SK-N-SH (cell line): ENCODE data around the gene RHOG. TPM values are rescaled to one million over a fixed set of nuclear protein-coding genes. Genes with fewer than 3 reads are reported as not detected.

Experiments
- CTCF ChIA-PET: fragments of 300-600, 350-600 bp; formaldehyde crosslinking; extraction: SDS; loops from one replicate; lab custom pipeline; 2021; lab: Yijun Ruan, JAX
- POLR2A ChIA-PET: fragments of 350-600 bp; sonication (Branson Sonifier 250); formaldehyde crosslinking; extraction: SDS; loops from one replicate; lab custom pipeline; 2020; ENCODE audit warnings: antibody characterized with exemption, inconsistent platforms; lab: Yijun Ruan, JAX
- DNase-seq: peaks from one replicate; pipeline ENCODE4 v3.0.0; 2012
- H2AFZ ChIP-seq: fragments of 200-600 bp; sonication (generic); 2 replicates; pipeline ENCODE4 v1.8.1; 2016; ENCODE audit warnings: antibody characterized with exemption, mild to moderate bottlenecking, low read depth
- H3F3A ChIP-seq: fragments of 200-600 bp; sonication (generic); replicated peaks from 2 replicates; pipeline ENCODE3; 2016; ENCODE audit warnings: antibody characterized with exemption, mild to moderate bottlenecking; ENCODE audit not compliant: insufficient read depth
- H3K27ac ChIP-seq, 2 experiments: fragments of 200-500 bp in 1 of 2; fragments of 200-600 bp in 1 of 2; sonication (Bioruptor generic) in 1 of 2; sonication (generic), shearing (Covaris generic) in 1 of 2; 2 replicates each; pipeline versions ENCODE4 v1.5.1 to v1.6.1; 2014 to 2016; ENCODE audit warnings: low read depth in 2 of 2, inconsistent platforms in 1 of 2, low read length in 1 of 2, mild to moderate bottlenecking in 1 of 2, mixed read lengths in 1 of 2
- H3K27me3 ChIP-seq: fragments of 200-600 bp; sonication (generic), shearing (Covaris generic); 2 replicates; pipeline ENCODE4 v1.6.1; 2016; ENCODE audit warnings: mixed run types; ENCODE audit not compliant: insufficient read depth
- H3K36me3 ChIP-seq, 2 experiments: fragments of 200-500 bp in 1 of 2; fragments of 200-600 bp in 1 of 2; sonication (Bioruptor generic) in 1 of 2; sonication (generic) in 1 of 2; replicated peaks in 1 of 2; 2 replicates each; pipeline versions ENCODE3 to v1.5.1; 2014 to 2016; ENCODE audit warnings: low read length in 1 of 2, mild to moderate bottlenecking in 1 of 2; ENCODE audit not compliant: insufficient read depth in 2 of 2, control insufficient read depth in 1 of 2
- H3K4me1 ChIP-seq, 2 experiments: fragments of 200-500 bp in 1 of 2; fragments of 200-600 bp in 1 of 2; sonication (Bioruptor generic) in 1 of 2; sonication (generic), shearing (Covaris generic) in 1 of 2; 2 replicates each; pipeline versions ENCODE4 v1.5.1 to v1.6.1; 2014 to 2016; ENCODE audit warnings: low read depth in 1 of 2, low read length in 1 of 2, mixed run types in 1 of 2; ENCODE audit not compliant: insufficient read depth in 2 of 2, control insufficient read depth in 1 of 2
- H3K4me2 ChIP-seq: fragments of 200-600 bp; sonication (generic), shearing (Covaris generic); 2 replicates; pipeline ENCODE4 v1.6.1; 2017; ENCODE audit warnings: mixed run types
- H3K4me3 ChIP-seq, 2 experiments: fragments of 200-500 bp in 1 of 2; fragments of 200-600 bp in 1 of 2; sonication (Bioruptor generic) in 1 of 2; sonication (generic), shearing (Covaris generic) in 1 of 2; 2 replicates each; pipeline versions ENCODE4 v1.5.1 to v1.8.1; 2014 to 2016; ENCODE audit warnings: low read depth in 2 of 2, inconsistent platforms in 1 of 2, low read length in 1 of 2, mild to moderate bottlenecking in 1 of 2, mixed read lengths in 1 of 2, moderate library complexity in 1 of 2
- H3K79me2 ChIP-seq: fragments of 200-600 bp; sonication (generic); 2 replicates; pipeline ENCODE4 v1.8.1; 2017; ENCODE audit warnings: mild to moderate bottlenecking; ENCODE audit not compliant: insufficient read depth
- H3K9ac ChIP-seq: fragments of 200-600 bp; sonication (generic); 2 replicates; pipeline ENCODE4 v1.6.1; 2017; ENCODE audit warnings: mixed run types
- H3K9me2 ChIP-seq: fragments of 200-600 bp; sonication (generic); 2 replicates; pipeline ENCODE4 v1.6.1; 2017; ENCODE audit warnings: mixed run types
- H3K9me3 ChIP-seq: fragments of 200-600 bp; sonication (generic); 2 replicates; pipeline ENCODE4 v1.6.1; 2017; ENCODE audit warnings: mixed run types, mild to moderate bottlenecking, moderate library complexity
- H4K20me1 ChIP-seq: fragments of 200-600 bp; sonication (generic); 2 replicates; pipeline ENCODE4 v1.6.1; 2017; ENCODE audit warnings: mild to moderate bottlenecking, mixed run types; ENCODE audit not compliant: insufficient read depth
- CHD2 ChIP-seq: fragments of 150-350 bp; IDR thresholded peaks from 2 replicates; pipeline ENCODE4 v1.6.1; 2018; ENCODE audit warnings: low read length; ENCODE audit not compliant: partially characterized antibody
- CTCF ChIP-seq: fragments of 200-600 bp; sonication (generic); IDR thresholded peaks from 2 replicates; pipeline ENCODE4 v1.6.1; 2017; ENCODE audit warnings: antibody characterized with exemption, mild to moderate bottlenecking, moderate library complexity
- ELF1 ChIP-seq: IDR thresholded peaks from 2 replicates; pipeline ENCODE4 v1.4.0; 2012
- EZH2phosphoT487 ChIP-seq: fragments of 200-600 bp; sonication (generic); IDR thresholded peaks from 2 replicates; pipeline ENCODE4 v1.6.1; 2017; ENCODE audit warnings: low read depth, mixed run types, mild to moderate bottlenecking, antibody characterized with exemption, moderate library complexity, borderline replicate concordance
- FOSL2 ChIP-seq: IDR thresholded peaks from 2 replicates; pipeline ENCODE4 v1.4.0; 2012; ENCODE audit warnings: low read depth, mild to moderate bottlenecking, moderate library complexity, borderline replicate concordance
- IRF3 ChIP-seq: fragments of 150-350 bp; IDR thresholded peaks from 2 replicates; pipeline ENCODE4 v1.6.1; 2016; ENCODE audit warnings: mild to moderate bottlenecking, low read depth, low read length
- JUND ChIP-seq: IDR thresholded peaks from 2 replicates; pipeline ENCODE4 v1.4.0; 2012
- MEF2A ChIP-seq: IDR thresholded peaks from 2 replicates; pipeline ENCODE4 v1.4.0; 2012; ENCODE audit warnings: low read depth, borderline replicate concordance
- MXI1 ChIP-seq: IDR thresholded peaks from 2 replicates; pipeline ENCODE4 v1.6.1; 2012; ENCODE audit warnings: mild to moderate bottlenecking, low read depth, low read length, improper control_type of control experiment
- NFIC ChIP-seq: IDR thresholded peaks from 2 replicates; pipeline ENCODE4 v1.4.0; 2012; ENCODE audit warnings: borderline replicate concordance
- NRF1 ChIP-seq: IDR thresholded peaks from 2 replicates; pipeline ENCODE4 v1.6.1; 2012; ENCODE audit warnings: low read depth, mild to moderate bottlenecking, low read length
- POLR2AphosphoS5 ChIP-seq: IDR thresholded peaks from 2 replicates; pipeline ENCODE4 v1.6.1; 2012; ENCODE audit warnings: low read depth, low read length
- RCOR1 ChIP-seq: fragments of 150-350 bp; IDR thresholded peaks from 2 replicates; pipeline ENCODE4 v1.6.1; 2017; ENCODE audit warnings: antibody characterized with exemption, low read length
- REST ChIP-seq: IDR thresholded peaks from 2 replicates; pipeline ENCODE4 v1.6.1; 2012; ENCODE audit warnings: mild to moderate bottlenecking, low read depth, low read length, moderate library complexity
- RXRA ChIP-seq: IDR thresholded peaks from 2 replicates; pipeline ENCODE4 v1.4.0; 2012; ENCODE audit warnings: low read depth, mild to moderate bottlenecking, borderline replicate concordance
- SIN3A ChIP-seq: IDR thresholded peaks from 2 replicates; pipeline ENCODE4 v1.6.1; 2012; ENCODE audit warnings: low read depth, mild to moderate bottlenecking, low read length, moderate library complexity, borderline replicate concordance
- TEAD4 ChIP-seq: IDR thresholded peaks from 2 replicates; pipeline ENCODE4 v1.4.0; 2012; ENCODE audit warnings: mild to moderate bottlenecking, borderline replicate concordance; ENCODE audit not compliant: insufficient read depth
- USF1 ChIP-seq: IDR thresholded peaks from 2 replicates; pipeline ENCODE4 v1.4.0; 2012; ENCODE audit warnings: low read depth, borderline replicate concordance
- ZBTB33 ChIP-seq: IDR thresholded peaks from 2 replicates; pipeline ENCODE4 v1.4.0; 2012; ENCODE audit warnings: low read depth, borderline replicate concordance
- WGBS: methylation state at CpG from one replicate; pipeline ENCODE4 v1.1.6; 2017; ENCODE audit warnings: low lambda C conversion rate; 5-methylcytosine and 5-hydroxymethylcytosine counted together
- polyA plus RNA-seq, 3 experiments: library from polyadenylated mRNA; depleted of rRNA; stranded (reverse); fragments of >200 nt; gene quantifications; 2 replicates each; pipeline ENCODE4 v1.2.3, GENCODE V29; 2012

The RHOG gene
- polyA plus RNA-seq, 1 of the 3 experiments (the other 2 are of a cell fraction) = 73.7 TPM

GRCh38 chr11:3816673-3817072 is 24.1 kb downstream of the RHOG start:
- Histone ChIP-seq H2AFZ (no peak overlapping the region), H3K9me2 (no peaks in the 10 kb centered on the region), H3K4me2 (no peak overlapping the region), H3K27me3 (no peaks in the 10 kb centered on the region), H3K4me3 (no peak overlapping the region), H4K20me1 (no peaks in the 10 kb centered on the region), H3K79me2 (no peaks in the 10 kb centered on the region), H3F3A (no peaks in the 10 kb centered on the region), H3K9ac (no peak overlapping the region), H3K27ac (no peak overlapping the region), H3K36me3 (no peaks in the 10 kb centered on the region), H3K4me1 (no peaks in the 10 kb centered on the region), H3K9me3 (no peaks in the 10 kb centered on the region)
- DNase-seq = no peak
- TF ChIP-seq JUND = no peak
- TF ChIP-seq NRF1 = no peak
- TF ChIP-seq NFIC = no peak
- no peak for TF ChIP-seq POLR2AphosphoS5
- TF ChIP-seq RCOR1 = no peak
- TF ChIP-seq EZH2phosphoT487 = no peak
- no peak for TF ChIP-seq SIN3A
- TF ChIP-seq MXI1 = no peak
- no peak for TF ChIP-seq FOSL2
- ChIA-PET POLR2A (no interaction called here), CTCF (interaction anchor here (1.5 to 2.7 kb wide), 3 partner anchors 8 to 33 kb away, joined by 5 to 10 read pairs (median 9); partner anchors contain the start of genes PGAP2 and RHOG)
- 100% methylated on average over 2 of the region's 2 CpGs for WGBS

GRCh38 chr11:3815845-3816244 is 24.9 kb downstream of the RHOG start:
- Histone ChIP-seq H2AFZ (no peak overlapping the region), H3K36me3 (no peaks in the 10 kb centered on the region), H3F3A (no peaks in the 10 kb centered on the region), H3K27me3 (no peaks in the 10 kb centered on the region), H3K79me2 (no peaks in the 10 kb centered on the region), H3K9me2 (no peaks in the 10 kb centered on the region), H3K4me2 (no peak overlapping the region), H3K4me1 (no peaks in the 10 kb centered on the region), H4K20me1 (no peaks in the 10 kb centered on the region), H3K4me3 (no peak overlapping the region), H3K9ac (no peak overlapping the region), H3K9me3 (no peaks in the 10 kb centered on the region), H3K27ac (no peak overlapping the region)
- WGBS = 92% methylated on average over 4 of the region's 4 CpGs
- CTCF ChIA-PET = interaction anchor here (1.7 kb wide), 1 partner anchor 8 kb away, joined by 9 read pairs; the partner anchor contains the start of gene PGAP2
- POLR2A ChIA-PET = no interaction called here
- no peak for DNase-seq
- TF ChIP-seq IRF3 (no peak), USF1 (no peak), CHD2 (no peak), REST (no peak), TEAD4 (no peak), MEF2A (no peak), CTCF (no peak), RXRA (no peak), ELF1 (no peak), ZBTB33 (no peak), EZH2phosphoT487 (no peak)
